BE2C (cell line): ENCODE data around the gene DCTPP1.

ENCODE experiments used
- DNase-seq: peaks from one replicate; pipeline ENCODE4 v3.0.0-alpha.2; 2020
- H3K27me3 ChIP-seq: fragments of 250-450 bp; sonication (Bioruptor Pico); 2 replicates; pipeline ENCODE4 v1.5.1; 2020; ENCODE audit warnings: mild to moderate bottlenecking
- H3K36me3 ChIP-seq: fragments of 250-450 bp; sonication (Bioruptor Pico); 2 replicates; pipeline ENCODE4 v1.5.1; 2020; ENCODE audit warnings: mild to moderate bottlenecking
- H3K4me1 ChIP-seq: fragments of 250-450 bp; sonication (Bioruptor Pico); 2 replicates; pipeline ENCODE4 v1.5.1; 2020
- H3K4me3 ChIP-seq: 2 replicates; pipeline ENCODE4 v1.5.1; 2011; ENCODE audit warnings: low read depth, low read length
- H3K9me3 ChIP-seq: fragments of 250-450 bp; sonication (Bioruptor Pico); 2 replicates; pipeline ENCODE4 v1.5.1; 2020
- TF ChIP-seq, protein P1 (sequence below): IDR thresholded peaks from 2 replicates; pipeline ENCODE4 v1.5.1; 2012; ENCODE audit warnings: mild to moderate bottlenecking, low read depth, low read length

DCTPP1 gene

DNA sequence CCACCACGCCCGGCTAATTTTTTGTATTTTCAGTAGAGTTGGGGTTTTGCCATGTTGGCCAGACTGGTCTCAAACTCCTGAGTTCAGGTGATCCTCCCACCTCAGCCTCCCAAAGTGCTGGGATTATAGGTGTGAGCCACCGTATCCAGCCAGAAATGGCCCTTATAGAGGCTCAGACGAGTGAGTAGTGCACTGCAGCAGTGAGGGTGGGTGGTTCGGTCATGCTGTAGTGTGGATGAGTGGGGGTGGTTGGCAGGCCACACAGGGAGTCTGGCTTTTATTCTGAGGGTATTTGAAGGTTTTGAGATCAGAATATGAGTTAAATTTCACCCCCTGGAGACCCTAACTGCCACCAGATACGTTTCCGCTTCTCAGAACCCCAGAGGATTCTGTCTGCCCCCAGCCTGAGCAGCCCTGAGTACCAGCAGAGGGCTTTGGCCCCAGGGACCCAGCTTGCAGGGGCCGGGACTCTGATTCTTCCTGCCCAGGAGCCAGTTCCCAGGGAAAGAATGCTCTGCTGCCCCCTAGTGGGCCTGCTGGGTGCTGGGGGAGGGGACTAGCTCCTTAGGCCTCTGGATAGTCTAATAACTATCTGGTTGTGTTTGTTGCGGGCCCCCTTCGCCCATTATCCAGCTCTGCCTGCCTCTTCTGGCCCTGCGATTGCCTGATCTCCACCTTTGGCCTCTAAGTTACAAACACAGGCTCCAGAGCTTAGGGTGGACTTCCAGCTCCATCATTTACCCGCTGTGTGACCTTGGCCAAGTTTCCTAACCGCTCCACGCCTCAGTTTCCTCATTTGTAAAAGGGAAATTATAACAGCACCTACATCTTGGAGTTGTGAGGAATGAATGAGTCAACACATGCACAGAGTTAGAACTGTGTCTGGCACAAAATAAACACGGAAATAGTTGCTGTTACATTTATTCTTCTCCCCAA, 20.4 kb downstream of the DCTPP1 start:
- no peaks in the 10 kb centered on the region for H3K27me3 ChIP-seq
- DNase-seq, result peak; percentile 96
- peaks cover 6% of the 10 kb centered on the region; the same call in 1 of the 2 replicates for H3K4me1 ChIP-seq
- no peak overlapping the region for H3K4me3 ChIP-seq
- no peaks in the 10 kb centered on the region for H3K9me3 ChIP-seq
- TF ChIP-seq, protein P1, sequence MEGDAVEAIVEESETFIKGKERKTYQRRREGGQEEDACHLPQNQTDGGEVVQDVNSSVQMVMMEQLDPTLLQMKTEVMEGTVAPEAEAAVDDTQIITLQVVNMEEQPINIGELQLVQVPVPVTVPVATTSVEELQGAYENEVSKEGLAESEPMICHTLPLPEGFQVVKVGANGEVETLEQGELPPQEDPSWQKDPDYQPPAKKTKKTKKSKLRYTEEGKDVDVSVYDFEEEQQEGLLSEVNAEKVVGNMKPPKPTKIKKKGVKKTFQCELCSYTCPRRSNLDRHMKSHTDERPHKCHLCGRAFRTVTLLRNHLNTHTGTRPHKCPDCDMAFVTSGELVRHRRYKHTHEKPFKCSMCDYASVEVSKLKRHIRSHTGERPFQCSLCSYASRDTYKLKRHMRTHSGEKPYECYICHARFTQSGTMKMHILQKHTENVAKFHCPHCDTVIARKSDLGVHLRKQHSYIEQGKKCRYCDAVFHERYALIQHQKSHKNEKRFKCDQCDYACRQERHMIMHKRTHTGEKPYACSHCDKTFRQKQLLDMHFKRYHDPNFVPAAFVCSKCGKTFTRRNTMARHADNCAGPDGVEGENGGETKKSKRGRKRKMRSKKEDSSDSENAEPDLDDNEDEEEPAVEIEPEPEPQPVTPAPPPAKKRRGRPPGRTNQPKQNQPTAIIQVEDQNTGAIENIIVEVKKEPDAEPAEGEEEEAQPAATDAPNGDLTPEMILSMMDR, result peak; percentile 97
- H3K36me3 ChIP-seq, result peaks cover 10% of the 10 kb centered on the region

DNA sequence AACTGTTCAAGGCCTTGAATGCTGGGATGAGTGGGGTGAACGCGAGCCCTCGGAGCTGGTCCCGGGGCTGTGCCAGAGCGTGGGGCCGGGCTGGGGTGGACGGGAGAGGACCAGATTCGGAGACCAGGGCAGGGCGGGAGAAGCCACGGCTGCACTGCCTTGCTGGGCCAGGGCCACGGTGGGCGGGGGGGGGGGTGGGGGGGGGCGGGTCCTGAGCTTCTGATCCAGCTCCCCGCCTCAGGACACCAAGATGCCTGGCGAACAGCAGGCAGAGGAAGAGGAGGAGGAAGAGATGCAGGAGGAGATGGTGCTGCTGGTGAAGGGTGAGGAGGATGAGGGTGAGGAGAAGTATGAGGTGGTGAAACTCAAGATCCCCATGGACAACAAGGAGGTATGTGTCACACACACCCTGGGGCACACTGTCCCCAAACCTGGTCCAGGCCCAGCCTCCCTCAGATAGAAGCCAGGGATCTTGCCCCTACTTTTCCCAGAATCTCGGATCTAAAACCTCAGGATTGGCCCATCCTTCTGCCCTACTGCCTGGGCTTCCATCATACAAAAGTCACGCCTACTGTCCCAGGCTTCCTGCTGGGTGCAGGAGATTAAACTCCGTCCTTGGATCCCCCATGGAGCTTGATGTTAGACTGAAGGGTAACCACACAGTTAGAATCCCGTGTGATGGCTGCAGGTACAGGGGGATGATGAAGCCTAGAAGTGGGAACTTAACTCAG, 21.9 kb downstream of the DCTPP1 start:
- H3K9me3 ChIP-seq, result no peaks in the 10 kb centered on the region
- TF ChIP-seq, protein P1, result no peak
- peaks cover 6% of the 10 kb centered on the region; the same call in 1 of the 2 replicates for H3K4me1 ChIP-seq
- no peak for DNase-seq
- peaks cover 10% of the 10 kb centered on the region for H3K36me3 ChIP-seq
- peak overlapping the region; percentile 77 for H3K4me3 ChIP-seq
- H3K27me3 ChIP-seq, result no peaks in the 10 kb centered on the region

DNA sequence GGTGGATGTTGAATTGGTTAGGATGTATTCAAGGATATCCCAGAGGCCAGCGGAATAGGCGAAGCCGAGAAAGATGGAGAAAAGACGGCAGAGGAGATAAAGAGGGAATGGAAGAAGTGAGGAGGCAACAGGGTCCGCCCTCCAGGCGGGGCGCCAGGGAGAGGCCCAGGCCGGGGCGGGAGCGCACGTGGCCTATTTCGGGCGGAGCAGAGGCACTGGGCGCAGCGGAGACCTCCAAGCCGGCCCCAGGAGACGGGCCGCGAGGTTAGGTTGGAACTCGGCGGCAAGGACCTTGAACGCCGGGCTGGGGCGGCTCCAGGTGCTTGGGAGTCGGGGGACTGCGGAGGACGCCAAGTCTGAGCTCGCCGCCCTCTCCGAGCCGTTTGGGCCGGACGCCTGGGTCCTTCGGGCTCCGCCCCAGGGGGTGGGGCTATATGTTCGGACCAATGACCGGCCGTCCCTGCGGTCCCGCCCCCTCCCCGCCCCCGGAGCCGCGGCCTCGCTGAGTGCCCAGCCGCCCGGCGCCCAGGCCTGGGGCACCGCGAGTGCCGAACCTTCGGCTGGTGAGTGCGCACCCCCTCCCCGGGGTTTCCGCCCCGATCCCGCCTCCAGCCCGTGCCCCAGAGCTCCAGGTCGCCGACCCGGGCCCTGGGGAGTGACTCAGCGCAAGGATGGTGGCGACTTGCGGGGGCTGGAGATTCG, 22.6 kb downstream of the DCTPP1 start, which contains the start of gene ZNF771:
Gene ZNF771, plus strand, starts transcription at position 505 of the 702 bp plus-strand sequence. CDS start 448 bp downstream, outside the sequence.
- peaks cover 6% of the 10 kb centered on the region; the same call in 1 of the 2 replicates for H3K4me1 ChIP-seq
- TF ChIP-seq, protein P1, result no peak

DNA sequence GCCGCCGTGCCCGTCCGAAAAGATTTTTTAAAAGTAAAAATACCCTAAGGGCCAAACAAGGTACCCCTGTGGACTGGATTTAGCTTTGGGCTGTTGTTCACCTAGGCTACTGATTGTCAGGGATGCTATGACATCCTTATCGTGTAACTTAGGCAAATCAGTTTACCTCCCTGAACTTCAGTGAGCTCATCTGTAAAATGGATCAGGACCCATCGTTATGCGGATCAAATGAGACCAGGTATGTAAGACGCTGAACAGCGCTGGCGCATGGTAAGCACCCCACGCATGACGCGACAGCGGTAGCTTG, 23.1 kb downstream of the DCTPP1 start:
- peaks cover 5% of the 10 kb centered on the region; the same call in 1 of the 2 replicates for H3K36me3 ChIP-seq
- peaks cover 6% of the 10 kb centered on the region; the same call in 1 of the 2 replicates for H3K4me1 ChIP-seq
- TF ChIP-seq, protein P1, result no peak
- DNase-seq, result no peak
- no peaks in the 10 kb centered on the region for H3K27me3 ChIP-seq
- H3K4me3 ChIP-seq, result peak overlapping the region; percentile 77
- no peaks in the 10 kb centered on the region for H3K9me3 ChIP-seq

More for the DNA sequence above, 22.6 kb downstream of the DCTPP1 start, which contains the start of gene ZNF771:
- peak; percentile 98 for DNase-seq
- H3K27me3 ChIP-seq, result no peaks in the 10 kb centered on the region
- peak within 1 kb of the TSS; percentile 77 for H3K4me3 ChIP-seq
- peaks cover 10% of the 10 kb centered on the region for H3K36me3 ChIP-seq
- H3K9me3 ChIP-seq, result no peaks in the 10 kb centered on the region

DNA sequence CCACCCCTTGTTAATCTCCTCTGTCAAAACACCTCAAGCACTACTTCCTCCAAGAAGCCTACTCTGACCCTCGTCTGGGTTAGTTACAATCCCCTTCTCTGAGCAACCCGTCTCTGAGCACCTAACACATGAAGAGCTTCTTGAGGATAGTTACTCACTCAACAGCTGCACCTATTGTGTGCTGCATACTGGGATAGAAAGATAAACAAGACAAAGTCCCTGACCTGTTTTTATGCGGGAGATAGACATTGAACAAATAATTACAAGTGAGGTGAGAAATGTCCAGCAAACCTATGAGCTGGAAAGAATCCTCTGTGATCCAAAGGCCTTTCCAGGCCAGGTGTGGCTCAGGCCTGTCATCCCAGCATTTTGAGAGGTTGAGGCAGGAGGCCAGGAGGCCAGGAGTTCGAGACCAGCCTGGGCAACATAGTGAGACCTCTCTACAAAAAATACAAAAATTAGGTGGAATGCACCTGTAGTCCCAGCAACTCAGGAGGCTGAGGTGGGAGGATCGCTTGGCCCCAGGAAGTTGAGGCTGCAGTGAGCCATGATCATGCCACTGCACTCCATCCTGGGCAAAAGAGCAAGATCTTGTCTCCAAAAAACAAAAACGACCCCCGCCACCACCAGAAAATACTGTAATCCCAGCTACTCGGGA, 27.9 kb downstream of the DCTPP1 start:
- no peaks in the 10 kb centered on the region for H3K27me3 ChIP-seq
- TF ChIP-seq, protein P1, result no peak
- peaks cover 8% of the 10 kb centered on the region for H3K4me1 ChIP-seq
- peaks cover 24% of the 10 kb centered on the region for H3K36me3 ChIP-seq
- no peaks in the 10 kb centered on the region for H3K9me3 ChIP-seq
- DNase-seq, result no peak
- no peak overlapping the region for H3K4me3 ChIP-seq
